Measurements from ENCODE around the gene FGG.

DNA sequence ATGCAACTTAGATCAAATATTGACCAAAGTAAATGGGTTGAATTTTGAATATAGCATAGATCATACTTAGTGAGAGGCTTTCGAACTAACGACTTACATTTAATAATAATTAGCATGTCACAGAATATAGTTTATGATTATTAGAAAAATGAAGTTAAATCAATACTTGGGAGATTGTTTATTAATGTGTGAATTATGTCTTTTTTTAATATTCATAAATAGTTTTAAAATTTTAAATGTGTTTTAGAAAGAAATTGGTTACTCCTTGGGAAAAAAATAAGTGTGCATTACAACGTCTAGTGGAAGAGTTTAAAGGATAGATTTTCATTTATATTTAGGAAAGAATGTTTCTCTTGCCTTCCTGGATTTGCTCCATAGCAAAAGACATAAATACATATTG is 29.2 kb downstream of the FGG start:
- TF ChIP-seq, protein P1, sequence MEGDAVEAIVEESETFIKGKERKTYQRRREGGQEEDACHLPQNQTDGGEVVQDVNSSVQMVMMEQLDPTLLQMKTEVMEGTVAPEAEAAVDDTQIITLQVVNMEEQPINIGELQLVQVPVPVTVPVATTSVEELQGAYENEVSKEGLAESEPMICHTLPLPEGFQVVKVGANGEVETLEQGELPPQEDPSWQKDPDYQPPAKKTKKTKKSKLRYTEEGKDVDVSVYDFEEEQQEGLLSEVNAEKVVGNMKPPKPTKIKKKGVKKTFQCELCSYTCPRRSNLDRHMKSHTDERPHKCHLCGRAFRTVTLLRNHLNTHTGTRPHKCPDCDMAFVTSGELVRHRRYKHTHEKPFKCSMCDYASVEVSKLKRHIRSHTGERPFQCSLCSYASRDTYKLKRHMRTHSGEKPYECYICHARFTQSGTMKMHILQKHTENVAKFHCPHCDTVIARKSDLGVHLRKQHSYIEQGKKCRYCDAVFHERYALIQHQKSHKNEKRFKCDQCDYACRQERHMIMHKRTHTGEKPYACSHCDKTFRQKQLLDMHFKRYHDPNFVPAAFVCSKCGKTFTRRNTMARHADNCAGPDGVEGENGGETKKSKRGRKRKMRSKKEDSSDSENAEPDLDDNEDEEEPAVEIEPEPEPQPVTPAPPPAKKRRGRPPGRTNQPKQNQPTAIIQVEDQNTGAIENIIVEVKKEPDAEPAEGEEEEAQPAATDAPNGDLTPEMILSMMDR (IDR thresholded peaks at IDR 0.05) = no peak
- TF ChIP-seq POLR2A (IDR thresholded peaks at IDR 0.05) (no peak), EP300 (IDR thresholded peaks at IDR 0.05; ENCODE audit: low read depth) (no peak)

Data from transverse colon (tissue), 3 donors.